CD4-positive, alpha-beta T cell treated with Interleukin-2 at 100 ng/mL for 4 hours (primary cell): ENCODE data around the gene LPAR3.

ENCODE experiments used
- DNase-seq: peaks from one replicate; pipeline ENCODE4 v3.0.0-alpha.2; 2020; ENCODE audit warnings: low spot score

Gene LPAR3

GRCh38 chr1:84827555-84827954 lies 65.5 kb downstream of the LPAR3 start:
- no peak for DNase-seq

- no peak for DNase-seq
These were observed 67.8 kb downstream of the LPAR3 start for GRCh38 chr1:84825161-84825560.

DNA sequence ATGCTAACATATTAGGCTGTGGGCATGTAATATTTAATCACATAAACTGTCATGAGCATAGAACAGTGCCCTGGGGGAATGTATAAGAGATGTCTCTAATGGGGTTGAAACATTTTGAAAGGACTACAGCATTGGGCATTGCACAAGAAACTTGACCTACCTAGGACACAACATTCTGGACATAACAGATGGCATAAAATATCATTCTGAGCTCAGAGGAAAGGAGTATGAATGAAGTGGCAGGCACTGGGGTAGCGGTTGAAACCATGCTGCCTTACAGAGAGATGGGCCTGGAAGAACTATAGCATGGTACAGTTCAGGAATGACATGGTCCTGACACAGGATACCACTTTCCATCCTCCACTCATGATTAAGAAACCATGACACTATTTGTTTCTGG lies 69.0 kb downstream of the LPAR3 start:
- no peak for DNase-seq

GRCh38 chr1:84823511-84823910 lies 69.5 kb downstream of the LPAR3 start:
- DNase-seq, result no peak

DNA sequence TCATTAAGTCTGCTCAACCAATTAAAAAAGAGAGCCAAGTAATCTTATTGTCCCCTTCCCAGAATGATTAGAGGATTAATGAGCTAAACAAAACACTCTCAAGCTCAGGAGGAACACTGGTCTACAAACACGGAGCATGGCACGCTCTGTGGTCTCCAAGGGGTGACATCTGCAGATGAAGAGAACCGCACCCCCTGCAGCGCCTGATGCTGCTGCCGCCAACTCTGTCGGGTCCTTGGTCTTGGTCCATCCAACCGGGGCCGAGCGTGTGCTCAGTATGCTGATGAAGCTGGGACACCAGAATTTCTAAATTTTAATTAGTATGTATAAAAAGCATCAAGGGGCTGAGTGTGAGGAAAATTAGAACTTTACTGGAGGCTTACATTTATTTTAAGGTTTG lies 82.7 kb downstream of the LPAR3 start:
- DNase-seq, result no peak

DNA sequence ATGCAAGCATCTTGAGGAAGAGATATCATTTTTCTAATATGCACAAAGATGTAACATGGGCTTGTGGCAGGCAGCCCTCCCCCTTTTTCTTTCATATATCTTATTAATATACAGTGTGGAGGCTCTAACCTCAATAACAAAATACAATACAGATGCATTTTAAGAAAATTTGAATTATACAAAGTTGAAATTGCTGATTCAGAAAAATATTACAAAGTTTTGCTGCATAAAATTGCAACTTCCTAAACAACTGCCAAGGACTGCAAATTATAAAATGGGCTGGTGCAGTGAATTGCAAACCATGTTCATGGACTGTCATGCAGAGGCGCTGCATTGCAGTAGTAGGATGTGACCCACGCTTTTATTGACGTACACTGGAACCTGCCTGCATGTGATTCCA lies 84.0 kb downstream of the LPAR3 start:
- no peak for DNase-seq

GRCh38 chr1:84803604-84804003 lies 89.4 kb downstream of the LPAR3 start:
- no peak for DNase-seq

DNA sequence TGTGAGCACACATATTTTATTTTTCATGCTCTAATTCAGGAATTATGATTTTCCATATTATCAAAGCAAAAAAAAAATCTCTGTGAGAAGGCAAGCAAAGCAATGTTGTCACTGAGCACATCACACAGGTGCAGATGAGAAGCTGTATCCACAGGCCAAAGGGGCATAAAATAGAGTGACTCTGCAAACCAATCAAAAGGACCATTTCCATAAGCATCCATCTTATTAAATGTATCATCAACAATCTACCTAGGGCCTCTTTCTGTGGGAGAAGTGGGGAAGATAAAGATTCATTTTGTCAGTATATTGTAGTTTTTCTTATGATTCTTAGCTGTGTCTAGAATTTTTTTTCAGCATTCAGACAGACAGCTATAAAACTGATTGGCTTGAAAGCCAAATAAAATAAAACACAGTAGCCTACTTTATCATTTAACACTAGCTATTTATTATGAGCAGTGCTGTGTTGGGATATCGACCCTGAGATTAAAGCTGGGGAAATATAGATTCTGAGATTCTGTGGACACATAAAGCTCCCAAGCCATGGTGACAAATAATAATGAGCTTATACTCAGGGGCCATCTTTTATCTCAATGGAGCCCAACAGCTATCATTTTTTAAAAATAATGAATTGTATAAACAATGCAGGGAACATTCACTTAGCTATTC lies 90.3 kb downstream of the LPAR3 start:
- DNase-seq, result no peak

DNA sequence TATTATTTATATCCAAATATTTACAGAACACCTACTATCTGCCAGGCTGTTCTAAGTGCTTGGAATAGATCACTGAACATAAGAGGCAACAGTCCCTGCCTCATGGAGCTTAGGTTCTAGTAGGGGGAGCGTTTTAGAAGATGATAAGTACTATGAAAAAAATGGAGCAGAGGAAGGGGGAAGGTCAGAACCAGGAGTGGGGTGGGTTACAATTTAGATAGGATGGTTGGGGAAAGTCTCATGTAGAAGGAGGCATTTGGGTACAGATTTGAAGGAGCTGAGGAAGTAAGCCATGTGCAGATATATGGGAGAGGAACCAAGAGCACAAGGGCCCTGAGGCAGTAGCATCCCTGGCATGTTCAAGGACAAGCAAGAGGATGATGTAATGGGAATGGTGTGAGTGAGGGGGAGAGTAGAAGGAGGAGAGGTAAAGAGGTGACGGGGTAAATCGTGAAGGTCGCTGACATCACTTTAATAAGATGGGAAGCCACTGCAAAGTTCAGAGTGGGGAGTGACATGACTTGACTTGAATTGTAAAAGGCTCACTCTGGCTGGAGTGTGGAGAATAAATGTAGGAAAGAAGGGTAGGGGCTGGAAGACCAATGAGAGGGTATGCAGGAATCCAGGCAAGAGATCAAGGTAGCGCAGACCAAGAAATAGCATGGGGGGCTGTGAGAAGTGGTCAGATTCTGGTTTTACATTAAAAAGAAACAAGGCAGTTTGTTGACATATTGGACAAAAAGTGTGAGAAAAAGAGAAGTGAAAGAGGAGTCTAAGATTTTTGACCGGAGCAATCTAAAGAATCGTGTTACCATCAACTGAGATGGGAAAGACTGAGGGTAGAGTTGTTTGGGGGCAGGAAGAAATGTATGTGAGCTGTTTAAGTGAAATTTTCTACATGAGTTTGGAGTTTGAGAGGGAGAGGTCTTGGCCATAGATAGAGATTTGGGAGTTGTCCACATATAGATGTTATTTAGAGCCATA lies 92.6 kb downstream of the LPAR3 start:
- no peak for DNase-seq

- DNase-seq, result no peak
These were observed 95.4 kb downstream of the LPAR3 start for GRCh38 chr1:84797603-84798002.

- no peak for DNase-seq
These were observed 96.9 kb downstream of the LPAR3 start for GRCh38 chr1:84795966-84796600.

DNA sequence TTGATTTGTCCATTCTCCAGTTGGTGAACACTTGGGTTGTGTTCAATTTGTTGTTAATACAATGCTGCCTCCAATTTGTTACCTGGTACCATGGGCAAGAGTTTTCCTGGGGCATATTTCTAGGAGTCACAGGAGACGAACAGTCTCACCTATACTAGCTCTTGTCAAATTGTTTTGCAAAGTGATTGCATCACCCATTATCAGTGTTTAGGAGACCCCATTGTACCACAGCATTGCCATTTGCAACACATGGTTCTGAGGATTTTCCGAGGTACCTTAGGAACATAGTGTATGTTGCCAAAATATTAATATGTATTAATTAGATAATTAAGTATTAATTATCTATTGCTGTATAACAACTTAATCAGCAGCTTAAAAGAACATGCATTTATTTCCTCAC lies 97.8 kb downstream of the LPAR3 start:
- no peak for DNase-seq

GRCh38 chr1:84792421-84792820 lies 100.6 kb downstream of the LPAR3 start:
- no peak for DNase-seq

DNA sequence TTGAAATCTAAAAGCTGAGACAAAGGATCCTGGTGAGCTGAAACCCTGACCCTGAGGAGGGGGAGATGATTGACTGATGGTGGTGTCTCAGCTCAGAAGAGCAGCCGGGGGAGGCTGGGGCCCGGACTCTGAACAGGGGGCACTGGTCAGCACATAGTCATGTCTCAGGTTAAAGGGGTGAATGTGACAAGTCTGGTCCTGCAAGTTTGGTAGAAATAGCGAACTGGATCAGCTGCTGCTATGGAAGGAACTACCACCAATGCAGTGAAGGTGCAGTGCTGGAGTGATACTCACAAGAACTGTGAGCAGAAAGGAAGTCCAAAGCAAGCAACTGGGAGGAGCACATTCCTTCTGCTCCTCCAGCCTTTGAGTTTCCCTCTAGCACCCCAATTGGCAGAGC lies 104.0 kb downstream of the LPAR3 start:
- DNase-seq, result no peak

- no peak for DNase-seq
These were observed 107.6 kb downstream of the LPAR3 start for GRCh38 chr1:84785271-84786036.

GRCh38 chr1:84782881-84783280 lies 110.1 kb downstream of the LPAR3 start:
- DNase-seq, result no peak

GRCh38 chr1:84781946-84782771 lies 110.8 kb downstream of the LPAR3 start:
- peak; percentile 78 for DNase-seq

- DNase-seq, result no peak
These were observed 112.8 kb downstream of the LPAR3 start for GRCh38 chr1:84780000-84780716.

DNA sequence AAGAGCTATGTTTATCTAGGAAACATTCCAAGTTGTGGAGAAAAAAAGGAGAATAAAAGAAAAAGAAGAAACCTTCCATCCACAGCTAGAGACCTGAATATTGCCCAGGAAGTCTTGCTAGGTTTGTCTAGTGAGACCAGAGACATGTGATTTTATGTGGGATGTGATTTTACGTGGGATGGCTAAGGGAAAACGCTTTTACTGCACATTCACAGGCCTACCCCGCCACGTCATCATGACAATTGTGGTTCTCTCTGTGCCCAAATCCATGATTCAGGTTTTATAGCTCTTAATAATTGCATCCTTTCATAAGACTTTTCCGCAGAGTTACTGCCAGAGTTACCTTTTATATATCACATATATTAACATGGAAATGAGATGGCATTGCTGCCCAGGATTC lies 116.4 kb downstream of the LPAR3 start:
- DNase-seq, result no peak

DNA sequence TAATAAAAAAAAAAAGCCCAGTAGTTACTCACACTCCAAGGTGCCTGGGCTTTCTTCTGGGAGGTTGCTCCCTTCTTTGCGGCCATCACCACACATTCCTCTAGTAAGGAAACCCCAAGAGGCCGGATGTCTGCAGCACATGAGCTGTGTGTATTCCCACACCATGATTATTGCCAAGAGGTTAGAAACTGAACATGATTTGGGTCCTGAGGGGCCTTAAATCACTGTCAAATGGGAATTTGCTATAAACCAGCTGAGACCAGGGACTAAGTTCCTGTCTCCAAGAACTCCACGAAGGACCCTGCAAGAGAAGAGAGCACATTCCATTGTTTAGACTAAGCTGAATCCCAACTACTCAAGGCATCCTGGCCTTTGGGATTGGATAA lies 117.5 kb downstream of the LPAR3 start:
- no peak for DNase-seq
